ENCODE results near the gene DBN1. TPM values are rescaled to one million over a fixed set of nuclear protein-coding genes. Genes with fewer than 3 reads are reported as not detected.

The DBN1 gene
- total RNA-seq, 2 donors from 2014 or later = 9.3 to 18.8 TPM

GRCh38 chr5:177478711-177479646 lies 5.5 kb upstream of the DBN1 start:
- no peak overlapping the region for H3K4me3 ChIP-seq
- intact Hi-C loops (cut with DNase I) = no loop called here
- no peaks in the 10 kb centered on the region for H3K27me3 ChIP-seq
- H3K27ac ChIP-seq = peak overlapping the region; percentile 47
- TF ChIP-seq, protein P1, sequence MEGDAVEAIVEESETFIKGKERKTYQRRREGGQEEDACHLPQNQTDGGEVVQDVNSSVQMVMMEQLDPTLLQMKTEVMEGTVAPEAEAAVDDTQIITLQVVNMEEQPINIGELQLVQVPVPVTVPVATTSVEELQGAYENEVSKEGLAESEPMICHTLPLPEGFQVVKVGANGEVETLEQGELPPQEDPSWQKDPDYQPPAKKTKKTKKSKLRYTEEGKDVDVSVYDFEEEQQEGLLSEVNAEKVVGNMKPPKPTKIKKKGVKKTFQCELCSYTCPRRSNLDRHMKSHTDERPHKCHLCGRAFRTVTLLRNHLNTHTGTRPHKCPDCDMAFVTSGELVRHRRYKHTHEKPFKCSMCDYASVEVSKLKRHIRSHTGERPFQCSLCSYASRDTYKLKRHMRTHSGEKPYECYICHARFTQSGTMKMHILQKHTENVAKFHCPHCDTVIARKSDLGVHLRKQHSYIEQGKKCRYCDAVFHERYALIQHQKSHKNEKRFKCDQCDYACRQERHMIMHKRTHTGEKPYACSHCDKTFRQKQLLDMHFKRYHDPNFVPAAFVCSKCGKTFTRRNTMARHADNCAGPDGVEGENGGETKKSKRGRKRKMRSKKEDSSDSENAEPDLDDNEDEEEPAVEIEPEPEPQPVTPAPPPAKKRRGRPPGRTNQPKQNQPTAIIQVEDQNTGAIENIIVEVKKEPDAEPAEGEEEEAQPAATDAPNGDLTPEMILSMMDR (IDR thresholded peaks at IDR 0.05) = no peak
- H3K9ac ChIP-seq (ENCODE audit: low read depth in 2 of 2, low read length in 2 of 2) = no peak overlapping the region
- H3K9me3 ChIP-seq = no peaks in the 10 kb centered on the region
- no peaks in the 10 kb centered on the region for H3K36me3 ChIP-seq
- no peaks in the 10 kb centered on the region for H3K4me1 ChIP-seq
- DNase-seq = peak; percentile 71

DNA sequence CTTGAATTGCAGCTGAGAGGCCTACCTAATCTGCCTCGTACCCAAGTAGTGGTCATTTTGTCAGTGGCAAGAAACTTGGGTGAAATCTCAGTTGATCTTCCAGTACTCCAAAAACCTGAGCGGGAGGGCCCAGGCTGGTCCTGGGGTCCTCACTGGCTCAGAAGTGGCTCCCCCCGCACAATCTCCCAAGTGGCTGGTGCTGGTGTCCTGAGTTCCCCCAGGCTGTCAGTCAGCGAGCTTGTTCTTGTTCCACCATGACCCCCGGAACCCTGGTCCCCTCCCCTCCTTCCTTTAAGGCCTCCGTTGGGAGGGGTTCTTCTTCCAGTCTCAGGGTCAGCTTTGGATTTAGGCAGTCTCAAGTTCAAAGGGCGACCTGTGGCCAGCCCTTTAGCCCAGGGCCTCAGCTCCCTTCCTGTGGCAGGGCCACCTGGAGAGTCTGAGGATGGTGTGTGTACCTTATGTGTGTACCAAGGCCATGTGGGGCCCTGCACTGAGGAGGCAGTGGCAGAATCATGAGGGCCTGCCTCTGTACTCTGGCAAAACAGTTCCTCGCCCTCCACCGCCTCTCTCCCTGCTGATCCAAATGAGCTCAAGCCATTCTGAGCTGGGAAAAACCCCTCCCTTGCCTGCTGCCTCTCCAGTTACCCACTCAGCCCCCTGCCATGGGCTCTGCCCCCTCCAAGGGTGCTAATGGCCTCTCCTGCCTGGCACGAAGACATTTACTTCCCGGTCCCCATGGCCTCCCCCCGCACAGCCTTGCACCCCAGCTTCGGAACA lies 4.5 kb upstream of the DBN1 start:
- intact Hi-C loops (cut with DNase I) = no loop called here
- Histone ChIP-seq H3K27ac (no peak overlapping the region), H3K27me3 (no peaks in the 10 kb centered on the region), H3K9ac (ENCODE audit: low read depth in 2 of 2, low read length in 2 of 2) (no peak overlapping the region), H3K4me1 (no peaks in the 10 kb centered on the region), H3K4me3 (no peak overlapping the region), H3K36me3 (no peaks in the 10 kb centered on the region), H3K9me3 (no peaks in the 10 kb centered on the region)
- TF ChIP-seq, protein P1 (IDR thresholded peaks at IDR 0.05) = no peak
- no peak for DNase-seq

- Histone ChIP-seq H3K4me1 (peaks cover 9% of the 10 kb centered on the region), H3K27ac (no peak overlapping the region), H3K4me3 (no peak overlapping the region), H3K9me3 (no peaks in the 10 kb centered on the region), H3K9ac (ENCODE audit: low read depth in 2 of 2, low read length in 2 of 2) (no peak overlapping the region), H3K36me3 (no peaks in the 10 kb centered on the region), H3K27me3 (peaks cover 3% of the 10 kb centered on the region)
- no peak for DNase-seq
- intact Hi-C loops (cut with DNase I) = no loop called here
- TF ChIP-seq, protein P1 (IDR thresholded peaks at IDR 0.05) = no peak
Observed at GRCh38 chr5:177476531-177477233, 3.2 kb upstream of the DBN1 start.

- TF ChIP-seq, protein P1 (IDR thresholded peaks at IDR 0.05) = no peak
- intact Hi-C loops (cut with DNase I) = no loop called here
- H3K4me3 ChIP-seq = no peak overlapping the region
- H3K4me1 ChIP-seq = peaks cover 9% of the 10 kb centered on the region
- peaks cover 3% of the 10 kb centered on the region for H3K27me3 ChIP-seq
- DNase-seq = no peak
- H3K9ac ChIP-seq (ENCODE audit: low read depth in 2 of 2, low read length in 2 of 2) = no peak overlapping the region
- H3K27ac ChIP-seq = no peak overlapping the region
- H3K36me3 ChIP-seq = no peaks in the 10 kb centered on the region
- no peaks in the 10 kb centered on the region for H3K9me3 ChIP-seq
Observed at GRCh38 chr5:177475563-177476427, 2.4 kb upstream of the DBN1 start.
